Inferior parietal cortex (tissue), 1 donor: ENCODE measurements around the gene ARFGAP1.

Source experiments
- DNase-seq: peaks from one replicate; pipeline ENCODE4 v3.0.0-alpha.2; 2016; ENCODE audit errors: extremely low spot score

ARFGAP1 gene

GRCh38 chr20:63318391-63319163 lies 46.0 kb downstream of the ARFGAP1 start:
- no peak for DNase-seq

GRCh38 chr20:63319164-63320040 lies 46.8 kb downstream of the ARFGAP1 start:
- no peak for DNase-seq

GRCh38 chr20:63320041-63320511 lies 47.5 kb downstream of the ARFGAP1 start:
- DNase-seq, result no peak

GRCh38 chr20:63320616-63321147 lies 48.1 kb downstream of the ARFGAP1 start:
- no peak for DNase-seq

- no peak for DNase-seq
Measured at GRCh38 chr20:63321148-63321831, 48.7 kb downstream of the ARFGAP1 start.

GRCh38 chr20:63322146-63322932 lies 49.7 kb downstream of the ARFGAP1 start:
- DNase-seq, result no peak

- DNase-seq, result no peak
Measured at GRCh38 chr20:63322933-63323273, 50.3 kb downstream of the ARFGAP1 start.

- DNase-seq, result no peak
Measured at GRCh38 chr20:63323357-63323981, 50.9 kb downstream of the ARFGAP1 start.

- DNase-seq, result no peak
Measured at GRCh38 chr20:63325021-63325471, 52.4 kb downstream of the ARFGAP1 start.

GRCh38 chr20:63325554-63326313 lies 53.1 kb downstream of the ARFGAP1 start:
- DNase-seq, result no peak

GRCh38 chr20:63326314-63327230 lies 54.0 kb downstream of the ARFGAP1 start:
- DNase-seq, result no peak

- DNase-seq, result no peak
Measured at GRCh38 chr20:63327231-63327745, 54.7 kb downstream of the ARFGAP1 start.

- DNase-seq, result no peak
Measured at GRCh38 chr20:63328026-63328700, 55.5 kb downstream of the ARFGAP1 start.

GRCh38 chr20:63328718-63329275 lies 56.2 kb downstream of the ARFGAP1 start:
- no peak for DNase-seq

GRCh38 chr20:63329331-63330083 lies 56.9 kb downstream of the ARFGAP1 start:
- no peak for DNase-seq

GRCh38 chr20:63330084-63330760 lies 57.6 kb downstream of the ARFGAP1 start:
- no peak for DNase-seq
